T-helper 9 cell (primary cell): ENCODE results near the gene TOR1A.

ENCODE experiments used
- DNase-seq: peaks from one replicate; pipeline ENCODE4 v3.0.0-alpha.2; 2020

TOR1A gene

GRCh38 chr9:129852579-129852978 lies 28.6 kb upstream of the TOR1A start:
- no peak for DNase-seq

- DNase-seq, result no peak
Observed at GRCh38 chr9:129851821-129852220, 27.9 kb upstream of the TOR1A start.

GRCh38 chr9:129850821-129851550 lies 27.1 kb upstream of the TOR1A start:
- no peak for DNase-seq

GRCh38 chr9:129849901-129850300 lies 26.0 kb upstream of the TOR1A start:
- no peak for DNase-seq

- DNase-seq, result no peak
Observed at GRCh38 chr9:129848712-129849441, 24.9 kb upstream of the TOR1A start.

- no peak for DNase-seq
Observed at GRCh38 chr9:129845373-129845772, 21.4 kb upstream of the TOR1A start.

- no peak for DNase-seq
Observed at GRCh38 chr9:129841071-129841470, 17.1 kb upstream of the TOR1A start.

- peak; percentile 10 for DNase-seq
Observed at GRCh38 chr9:129840034-129840433, 16.1 kb upstream of the TOR1A start.

- DNase-seq, result no peak
Observed at GRCh38 chr9:129839324-129840023, 15.5 kb upstream of the TOR1A start.

- no peak for DNase-seq
Observed at GRCh38 chr9:129838707-129839259, 14.8 kb upstream of the TOR1A start.

GRCh38 chr9:129836311-129837007 lies 12.5 kb upstream of the TOR1A start:
- DNase-seq, result peak; percentile 34

- peak; percentile 8 for DNase-seq
Observed at GRCh38 chr9:129835860-129836223, 11.9 kb upstream of the TOR1A start.

GRCh38 chr9:129835128-129835859 lies 11.4 kb upstream of the TOR1A start, which contains the start of the genes C9orf78 and USP20:
Gene C9orf78, minus strand, starts transcription at chr9:129835275. Its CDS starts 54 bp downstream, at chr9:129835221.
Gene USP20, plus strand, starts transcription at chr9:129835458. Its CDS starts 17,098 bp downstream, at chr9:129852556.
- DNase-seq, result peak; percentile 97

GRCh38 chr9:129834489-129835127 lies 10.7 kb upstream of the TOR1A start:
- DNase-seq, result peak; percentile 37

GRCh38 chr9:129832982-129833381 lies 9.0 kb upstream of the TOR1A start:
- DNase-seq, result no peak

GRCh38 chr9:129828969-129829368 lies 5.0 kb upstream of the TOR1A start:
- no peak for DNase-seq

- no peak for DNase-seq
Observed at GRCh38 chr9:129828051-129828450, 4.1 kb upstream of the TOR1A start.

GRCh38 chr9:129826759-129827158 lies 2.8 kb upstream of the TOR1A start:
- no peak for DNase-seq

GRCh38 chr9:129826344-129826743 lies 2.4 kb upstream of the TOR1A start:
- no peak for DNase-seq

GRCh38 chr9:129823542-129823934 lies 398 bp downstream of the TOR1A start:
- DNase-seq, result no peak

GRCh38 chr9:129822898-129823541 lies 916 bp downstream of the TOR1A start:
- peak; percentile 8 for DNase-seq
